GM18519 (cell line): ENCODE data around the gene MTHFSD.

Source experiments
- ATAC-seq: cut with Tn5 transposase; IDR thresholded peaks from one replicate; pipeline ENCODE4 v1.9.1; 2021; ENCODE audit warnings: mild to moderate bottlenecking, moderate library complexity; ENCODE audit not compliant: unreplicated experiment, low FRiP score

Gene MTHFSD

DNA sequence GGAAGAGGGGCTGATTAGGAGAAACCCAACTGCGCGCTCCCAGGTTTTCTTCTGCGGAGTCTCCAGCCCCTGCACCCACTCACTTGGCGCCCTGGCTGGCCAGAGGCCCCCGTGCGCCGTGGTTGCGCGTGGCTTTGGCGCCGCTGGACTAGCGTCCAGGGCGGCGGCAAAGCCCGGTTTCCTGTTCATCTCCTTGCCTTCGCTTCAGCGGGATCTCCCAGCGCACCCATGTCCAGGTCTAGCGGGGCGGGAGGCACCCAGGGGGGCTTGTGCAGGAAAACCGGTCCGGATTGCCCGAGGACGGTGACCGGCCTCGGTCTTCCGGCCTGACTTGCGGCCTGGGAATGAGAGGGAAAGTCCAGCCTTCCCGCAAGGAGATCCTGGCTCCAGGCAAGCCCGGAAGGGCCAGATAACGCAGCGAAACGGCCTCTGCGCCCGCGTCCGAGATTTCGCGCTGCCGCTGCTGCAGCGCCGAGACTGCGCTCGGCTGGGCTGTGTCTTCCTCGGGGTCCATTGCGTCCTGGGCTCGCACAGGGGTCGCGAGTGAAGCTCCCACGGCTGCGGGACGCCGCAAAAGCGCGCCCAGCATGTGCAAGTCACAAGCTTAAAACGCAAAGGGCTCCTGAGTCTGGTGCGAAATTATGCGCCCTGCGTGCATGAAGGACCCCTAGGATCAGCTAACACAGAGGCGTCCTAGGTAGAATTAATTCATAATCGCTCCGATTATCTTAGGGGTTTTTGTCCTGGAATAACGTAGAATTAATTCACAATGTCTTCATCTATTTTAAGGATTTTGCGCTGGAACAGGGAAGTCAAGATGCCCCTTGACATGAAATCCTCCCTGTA lies 39.0 kb downstream of the MTHFSD start:
- no peak for ATAC-seq

DNA sequence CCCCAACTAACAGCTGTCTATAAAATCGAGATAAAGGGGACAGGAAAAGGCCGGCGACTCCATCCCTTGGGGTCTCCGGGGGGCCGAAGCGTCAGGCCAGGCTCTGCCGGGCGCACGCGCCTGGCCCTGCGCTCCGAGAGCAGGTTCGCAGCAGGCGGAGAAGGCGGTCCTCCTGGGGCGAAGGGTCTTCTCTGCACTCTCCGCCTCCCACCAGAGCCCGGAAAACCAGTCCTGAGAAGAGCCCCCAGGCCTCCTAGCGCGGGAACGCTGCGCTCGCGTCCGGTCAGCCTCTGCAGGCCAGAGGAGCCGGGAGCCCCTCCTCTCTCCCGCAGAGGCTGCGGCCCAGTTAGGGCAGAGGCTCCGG lies 39.6 kb downstream of the MTHFSD start:
- no peak for ATAC-seq

DNA sequence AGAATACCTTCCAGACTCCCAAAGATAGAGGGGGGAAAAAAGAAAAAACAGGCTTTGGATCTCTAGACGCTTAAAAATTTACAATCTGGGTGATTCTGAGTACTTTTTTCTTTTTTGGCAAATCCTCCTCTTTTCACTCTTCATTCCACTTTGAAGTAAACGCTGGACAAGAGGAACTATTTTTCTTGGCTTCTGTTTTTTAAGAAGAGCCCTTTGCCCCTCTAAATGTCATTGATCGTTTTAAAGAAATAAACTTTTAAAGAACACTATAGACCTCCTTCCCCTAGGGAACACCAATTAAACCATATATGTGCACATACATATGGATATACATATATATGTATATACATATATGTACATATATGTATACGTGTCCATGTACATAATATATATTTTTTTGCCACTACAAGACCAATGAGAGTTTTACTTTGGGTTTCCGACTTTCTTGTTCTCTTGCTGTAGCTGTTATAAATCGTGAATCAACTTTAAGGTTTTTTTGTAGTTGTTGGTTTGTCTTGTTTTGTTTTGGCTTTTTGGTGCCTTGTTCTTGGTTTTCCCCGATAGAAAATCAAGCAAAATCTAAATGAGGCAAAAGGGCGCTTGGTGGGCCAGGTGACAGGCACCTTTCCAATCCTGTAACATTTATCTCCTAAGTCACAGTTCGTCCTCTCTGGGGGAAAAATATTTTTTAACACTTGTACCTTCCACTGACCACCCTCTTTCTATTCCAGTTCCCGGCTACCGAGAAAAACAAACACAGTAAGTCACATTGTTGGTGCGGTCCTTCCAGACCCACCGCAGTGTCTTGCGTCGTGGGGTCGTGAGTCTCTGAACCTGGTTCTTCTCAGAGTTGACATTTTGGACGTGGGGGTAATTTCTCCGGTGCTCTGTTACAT lies 40.3 kb downstream of the MTHFSD start:
- no peak for ATAC-seq

DNA sequence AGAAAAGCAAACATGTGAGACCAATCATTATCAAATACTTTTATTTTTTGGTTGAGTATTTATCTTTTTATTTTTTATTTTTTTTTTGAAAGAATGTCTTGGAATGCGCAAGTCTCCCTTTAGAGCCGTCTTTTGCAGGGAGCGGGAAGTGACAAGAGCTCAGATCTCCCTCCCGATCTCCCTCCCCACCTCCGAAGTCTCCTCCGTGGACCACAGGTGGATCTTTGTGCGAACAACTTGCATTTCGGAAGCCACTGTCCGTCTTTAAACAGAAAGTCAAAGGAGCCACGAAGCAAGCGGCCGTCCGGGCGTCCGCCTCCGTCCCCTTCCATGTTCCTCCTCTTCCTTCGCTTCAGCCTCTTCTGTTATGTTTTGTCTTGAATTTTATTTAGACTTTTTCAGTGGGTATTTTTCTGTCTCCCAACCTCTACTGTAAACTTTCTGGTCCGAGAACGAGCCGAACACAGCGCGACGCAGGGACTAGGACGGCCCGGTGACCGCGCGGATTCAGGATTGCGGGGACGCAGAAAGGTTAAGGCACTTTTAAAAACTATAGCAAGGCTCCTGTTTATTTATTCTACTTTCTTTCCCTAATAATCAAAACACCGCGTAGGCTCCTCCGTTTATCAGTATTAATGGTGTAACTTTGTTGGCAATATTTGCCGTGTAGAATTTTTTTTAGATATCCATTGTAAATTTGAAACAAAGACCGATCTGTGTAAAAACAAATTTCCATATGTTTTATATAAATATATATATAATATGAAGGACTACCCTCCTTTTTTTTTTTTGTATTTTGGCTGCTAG lies 41.4 kb downstream of the MTHFSD start:
- ATAC-seq, result no peak

DNA sequence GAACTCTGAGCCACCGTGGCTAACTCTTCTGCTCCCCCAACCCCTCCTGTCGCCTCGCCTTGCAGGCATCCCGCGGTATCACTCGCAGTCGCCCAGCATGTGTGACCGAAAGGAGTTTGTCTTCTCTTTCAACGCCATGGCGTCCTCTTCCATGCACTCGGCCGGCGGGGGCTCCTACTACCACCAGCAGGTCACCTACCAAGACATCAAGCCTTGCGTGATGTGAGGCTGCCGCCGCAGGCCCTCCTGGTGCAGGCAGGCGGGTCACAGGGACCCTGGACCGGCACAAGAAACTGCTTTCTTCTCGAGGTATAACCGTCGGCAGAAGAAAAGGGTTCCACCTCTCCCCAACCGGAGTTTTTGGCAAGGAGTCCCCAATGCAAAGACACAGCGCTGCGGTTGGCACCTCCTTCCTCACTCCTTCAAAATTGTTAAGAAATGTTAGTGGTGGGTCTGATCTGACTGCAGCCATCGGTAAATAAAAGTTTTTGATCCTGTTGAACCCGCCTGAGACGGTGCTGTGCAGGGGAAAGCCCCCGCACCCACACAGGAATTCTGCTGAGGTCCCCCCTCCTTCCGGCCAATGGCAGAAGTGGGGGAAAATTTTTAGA lies 42.1 kb downstream of the MTHFSD start:
- no peak for ATAC-seq

DNA sequence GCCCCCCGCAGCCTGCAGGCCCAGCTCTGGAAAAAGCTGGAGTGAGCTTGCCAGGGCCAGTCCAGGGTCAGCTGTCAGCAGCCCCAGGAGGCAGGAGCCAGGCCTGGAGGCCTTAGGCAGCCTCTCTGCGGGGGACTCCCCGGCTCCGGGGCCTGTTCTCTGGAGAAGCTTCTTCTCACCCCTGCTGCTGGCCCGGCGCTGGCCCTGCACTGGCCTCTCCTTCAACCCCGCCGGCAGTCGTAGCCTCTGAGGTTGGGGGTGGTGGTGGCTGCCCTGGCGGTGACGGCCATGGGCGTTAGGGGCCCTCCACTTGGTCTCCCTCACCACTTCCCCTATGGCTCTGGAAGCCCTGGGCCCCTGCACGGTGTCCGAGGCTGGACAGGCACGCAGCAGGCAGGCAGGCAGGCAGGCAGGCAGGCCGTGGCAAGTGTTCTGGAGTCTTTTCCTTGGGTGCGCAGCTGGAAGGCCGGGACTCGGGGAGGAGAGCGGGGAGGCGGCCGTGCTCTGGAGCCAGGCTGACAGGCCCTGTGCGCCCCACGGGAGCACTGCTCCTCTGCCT lies 42.7 kb downstream of the MTHFSD start:
- no peak for ATAC-seq

DNA sequence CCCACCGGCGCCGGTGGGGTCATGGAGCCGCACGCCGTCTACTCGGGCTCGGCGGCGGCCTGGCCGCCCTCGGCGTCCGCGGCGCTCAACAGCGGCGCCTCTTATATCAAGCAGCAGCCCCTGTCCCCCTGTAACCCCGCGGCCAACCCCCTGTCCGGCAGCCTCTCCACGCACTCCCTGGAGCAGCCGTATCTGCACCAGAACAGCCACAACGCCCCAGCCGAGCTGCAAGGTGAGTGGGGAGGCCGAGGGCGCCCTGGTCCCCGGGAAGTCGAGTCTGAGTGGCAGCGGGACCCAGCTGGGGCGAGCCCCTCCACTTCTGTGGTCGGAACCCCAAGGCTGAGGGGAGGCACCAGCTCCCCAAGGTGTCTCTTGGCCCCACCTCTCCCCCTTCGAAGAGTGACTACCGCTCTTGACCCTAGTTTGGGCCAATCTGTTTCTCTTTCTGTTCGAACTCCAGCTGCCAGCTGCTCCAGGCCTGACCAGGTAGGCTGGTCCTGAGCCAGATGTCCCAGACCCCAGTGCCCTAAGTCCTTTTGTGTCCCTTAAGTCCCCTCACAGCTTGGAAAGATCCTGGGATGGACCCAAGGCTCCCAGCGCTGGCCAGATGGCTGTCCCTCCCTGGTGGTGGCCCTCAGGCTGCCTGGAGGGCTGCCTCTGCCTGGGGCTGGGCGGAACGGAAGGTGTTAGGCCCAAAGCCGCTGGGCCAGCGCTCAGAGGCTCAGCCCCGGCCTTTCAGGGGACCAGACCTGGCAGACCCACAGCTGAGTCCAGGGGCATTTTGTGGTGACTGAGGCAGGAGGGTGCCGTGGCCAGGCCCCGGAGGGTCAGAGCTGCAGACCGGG lies 43.5 kb downstream of the MTHFSD start:
- ATAC-seq, result no peak

DNA sequence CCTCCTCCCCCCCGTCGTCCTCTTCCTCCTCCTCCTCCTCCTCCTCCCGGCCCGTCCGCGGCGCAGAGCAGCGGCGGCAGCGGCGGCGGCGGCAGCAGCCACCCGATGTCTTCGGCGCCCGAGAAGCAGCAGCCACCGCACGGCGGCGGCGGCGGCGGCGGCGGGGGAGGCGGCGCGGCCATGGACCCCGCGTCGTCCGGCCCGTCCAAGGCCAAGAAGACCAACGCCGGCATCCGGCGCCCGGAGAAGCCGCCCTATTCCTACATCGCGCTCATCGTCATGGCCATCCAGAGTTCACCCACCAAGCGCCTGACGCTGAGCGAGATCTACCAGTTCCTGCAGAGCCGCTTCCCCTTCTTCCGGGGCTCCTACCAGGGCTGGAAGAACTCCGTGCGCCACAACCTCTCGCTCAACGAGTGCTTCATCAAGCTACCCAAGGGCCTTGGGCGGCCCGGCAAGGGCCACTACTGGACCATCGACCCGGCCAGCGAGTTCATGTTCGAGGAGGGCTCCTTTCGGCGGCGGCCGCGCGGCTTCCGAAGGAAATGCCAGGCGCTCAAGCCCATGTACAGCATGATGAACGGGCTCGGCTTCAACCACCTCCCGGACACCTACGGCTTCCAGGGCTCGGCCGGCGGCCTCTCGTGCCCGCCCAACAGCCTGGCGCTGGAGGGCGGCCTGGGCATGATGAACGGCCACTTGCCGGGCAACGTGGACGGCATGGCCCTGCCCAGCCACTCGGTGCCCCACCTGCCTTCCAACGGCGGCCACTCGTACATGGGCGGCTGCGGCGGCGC lies 44.4 kb downstream of the MTHFSD start, which contains the start of gene FOXF1:
Gene FOXF1 (plus strand): TSS at position 63 of the 797 bp plus-strand sequence. CDS start 43 bp downstream, at position 106.
- no peak for ATAC-seq

DNA sequence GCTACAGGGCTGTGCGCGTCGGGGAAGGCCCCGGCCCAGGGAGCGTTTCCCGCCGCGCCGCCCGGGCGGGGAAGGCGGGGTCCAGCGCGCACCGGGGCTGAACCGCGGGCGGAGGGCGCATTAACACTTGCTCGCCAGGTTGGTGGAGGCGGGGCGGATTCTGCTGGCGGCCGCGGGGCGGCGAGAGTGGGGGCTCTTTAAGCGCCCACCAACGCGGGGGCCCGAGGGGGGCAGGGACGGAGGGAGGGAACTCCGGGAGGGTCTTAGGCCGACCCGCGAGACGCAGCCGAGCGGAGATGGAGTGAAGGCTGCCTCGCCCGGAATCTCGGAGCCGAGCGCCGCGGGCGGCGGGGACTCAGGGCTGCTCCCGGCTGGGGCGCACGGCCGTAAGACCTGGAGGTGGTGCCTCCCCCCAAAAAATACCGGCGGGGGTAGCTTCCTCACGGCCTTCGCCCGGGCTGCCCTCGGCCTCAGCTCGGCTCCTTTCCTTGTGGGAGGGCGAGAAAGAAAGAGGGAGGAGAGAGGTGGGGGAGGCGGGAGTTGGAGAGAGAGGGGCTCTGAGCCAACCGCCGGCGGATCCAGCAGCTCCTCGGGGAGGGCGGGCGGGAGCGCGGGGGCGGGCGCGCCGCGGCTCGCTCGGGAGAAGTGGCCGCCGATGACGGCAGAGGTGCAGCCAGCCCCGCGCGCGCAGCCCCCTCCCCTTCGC lies 45.1 kb downstream of the MTHFSD start:
- no peak for ATAC-seq

DNA sequence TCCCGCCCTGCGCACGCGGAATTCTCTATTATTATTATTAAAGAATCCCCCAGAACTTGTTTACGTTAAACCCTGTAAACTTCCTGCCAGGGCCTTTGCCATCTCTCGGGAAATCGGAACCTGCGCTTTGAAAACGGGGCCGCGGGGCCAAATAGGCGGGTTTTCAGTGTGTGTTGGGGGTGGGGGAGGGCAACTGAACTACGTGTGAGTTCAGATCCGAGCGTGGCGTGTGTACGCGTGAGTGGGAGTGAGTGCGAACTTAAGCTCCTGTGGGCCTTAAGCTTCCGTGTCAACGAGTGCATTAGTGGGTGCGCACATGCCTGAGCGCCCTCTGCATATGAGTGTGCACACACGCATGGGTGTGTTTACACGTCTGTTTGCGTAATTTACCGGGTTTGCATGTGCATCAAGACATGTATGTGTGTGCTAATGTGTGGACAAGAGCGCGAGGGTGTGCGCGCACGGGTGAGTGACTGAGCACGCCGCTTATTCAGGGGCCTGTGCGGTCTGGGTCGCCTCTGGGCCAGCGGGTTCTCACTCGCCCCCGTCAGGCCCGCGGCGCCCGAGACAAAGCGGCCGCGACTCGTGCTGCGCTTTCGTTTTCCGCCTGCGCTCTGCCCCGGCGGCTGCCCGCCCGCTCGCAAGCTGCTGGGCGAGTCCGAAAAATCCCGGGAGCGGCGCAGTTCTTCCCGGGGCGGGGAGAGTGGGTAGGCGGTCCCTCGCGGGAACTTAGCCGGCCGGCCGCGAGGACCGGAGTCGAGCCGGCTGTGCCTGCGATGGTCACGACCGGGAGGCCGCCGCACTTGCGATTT lies 45.9 kb downstream of the MTHFSD start:
- ATAC-seq, result no peak

DNA sequence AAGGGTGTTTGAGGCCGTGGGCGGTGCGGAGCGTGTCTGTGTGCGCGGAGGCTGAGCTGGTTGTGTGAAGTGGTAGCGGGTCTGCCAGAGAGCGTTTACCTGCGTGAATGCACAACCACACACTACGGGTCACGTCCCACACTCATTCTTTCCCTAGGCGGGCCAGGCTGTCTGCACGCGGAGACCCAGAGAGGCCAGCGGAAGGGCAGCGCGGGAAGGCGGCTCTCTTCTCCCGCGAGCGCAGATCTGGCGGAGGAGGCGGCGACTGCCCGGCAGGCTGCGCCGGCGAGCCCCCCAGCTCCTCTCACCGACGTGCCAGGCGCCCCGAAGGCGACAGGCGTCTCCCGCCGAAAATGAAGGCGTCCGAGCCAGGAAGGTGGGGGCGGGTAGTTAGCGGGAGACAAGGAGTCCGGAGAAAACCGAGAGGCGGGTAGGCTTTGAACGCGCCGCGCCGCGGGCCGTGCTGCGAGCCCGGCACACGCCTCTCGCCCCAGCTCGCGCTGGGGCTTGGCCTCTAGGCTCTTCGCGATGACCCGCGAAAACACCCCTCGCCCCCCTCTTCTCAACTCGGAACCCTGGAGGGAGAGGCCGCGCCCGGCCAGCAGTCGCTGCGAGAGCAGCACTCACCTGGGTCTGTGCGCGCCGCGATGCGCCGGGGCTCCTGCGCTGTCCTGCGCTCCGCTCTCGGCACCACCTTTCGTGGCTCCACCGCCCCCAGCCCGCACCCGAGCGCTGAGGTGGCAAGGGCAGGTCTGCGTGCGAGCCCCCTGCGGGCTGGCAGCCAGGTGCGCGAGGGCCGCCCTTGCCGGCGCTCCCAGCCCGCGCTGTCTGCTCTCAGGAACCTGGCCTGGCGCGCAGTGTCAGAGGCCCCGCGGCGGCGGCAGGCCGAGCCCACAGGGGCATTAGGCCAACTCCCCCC lies 46.7 kb downstream of the MTHFSD start:
- no peak for ATAC-seq

DNA sequence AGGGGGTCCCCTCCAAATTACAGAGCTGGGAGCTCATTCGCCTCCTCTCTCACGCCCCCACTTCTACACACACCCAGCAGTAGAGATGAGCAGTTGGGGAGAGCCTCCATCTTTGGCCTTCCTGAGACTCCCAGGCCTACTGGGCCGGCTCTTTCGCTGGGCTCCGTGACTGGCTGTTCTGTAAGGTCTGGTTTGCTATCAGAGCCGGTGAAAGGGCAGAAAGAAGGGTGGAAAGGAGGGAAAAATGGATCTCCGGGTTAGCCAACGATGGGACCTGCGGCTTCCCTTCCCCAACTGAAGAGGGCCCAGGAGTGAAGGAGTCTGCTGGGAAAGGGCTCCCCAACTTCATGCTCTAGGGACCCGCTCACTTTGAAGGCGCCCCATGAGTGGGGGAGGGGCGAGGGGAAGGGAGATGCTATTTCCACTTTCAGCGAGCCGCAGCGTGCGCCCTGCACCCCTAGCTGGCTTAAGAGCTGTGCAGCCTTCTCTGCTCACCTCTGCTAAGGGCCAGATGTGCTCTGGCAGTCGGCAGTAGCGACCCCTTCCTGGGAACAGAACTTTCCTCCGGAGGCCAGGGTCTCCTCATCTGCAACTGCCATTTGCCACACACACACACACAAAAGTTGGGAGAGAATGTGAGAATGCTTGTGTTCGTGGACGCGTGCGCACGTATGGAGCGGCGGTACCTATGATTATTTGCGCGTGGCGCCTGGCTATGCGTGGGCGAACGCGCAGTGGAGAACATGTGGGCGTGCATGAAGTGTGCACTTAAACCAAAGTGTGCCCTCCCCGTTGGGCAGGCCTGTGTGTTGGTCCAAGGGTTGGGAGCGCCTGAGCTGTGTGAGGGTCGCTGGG lies 47.6 kb downstream of the MTHFSD start:
- no peak for ATAC-seq

DNA sequence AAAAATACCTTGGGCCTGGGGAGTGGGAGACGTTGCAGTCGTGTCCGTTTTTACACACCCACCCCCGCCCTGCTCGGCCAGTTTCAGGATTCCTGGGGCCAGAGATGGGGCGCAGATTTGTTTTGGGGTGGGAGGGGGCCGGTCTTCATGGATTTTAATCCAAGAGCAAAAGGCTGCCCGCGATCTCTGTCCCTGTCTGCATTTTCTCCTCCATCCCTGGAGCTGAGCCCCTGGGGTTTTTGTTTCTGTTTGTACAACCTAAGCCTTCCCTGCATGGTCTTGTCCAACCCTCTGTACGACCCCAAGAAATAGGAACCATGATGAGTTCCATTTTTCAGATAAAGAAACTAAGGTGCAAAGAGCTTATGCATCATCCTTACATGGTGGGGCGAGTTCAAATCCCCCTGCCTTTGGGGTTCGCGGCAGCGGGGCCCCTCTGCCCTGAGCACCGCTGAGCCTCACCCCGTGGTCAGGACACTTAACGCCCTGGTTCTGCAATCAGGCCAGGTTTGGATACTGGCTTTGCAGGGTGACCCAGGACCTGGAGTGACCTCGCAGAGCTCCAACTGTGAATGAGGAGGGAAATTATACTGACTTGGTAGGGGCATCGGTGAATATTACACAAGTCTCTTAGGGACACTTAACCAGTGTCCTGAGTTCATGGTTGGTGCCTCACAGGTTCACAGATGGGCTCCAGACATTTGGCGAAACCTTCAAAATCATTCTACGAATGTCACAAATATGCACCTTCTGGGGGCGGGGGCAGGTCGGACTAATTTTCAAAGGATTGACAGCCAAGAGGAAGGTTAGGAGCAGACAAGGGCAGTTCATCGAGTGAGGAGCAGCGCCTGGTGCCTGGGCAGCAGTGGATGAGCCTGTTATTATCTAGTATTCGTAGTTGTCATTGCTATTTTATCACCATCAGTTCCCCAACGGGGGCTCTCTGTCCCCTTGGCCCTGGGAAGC lies 48.9 kb downstream of the MTHFSD start:
- no peak for ATAC-seq
